ENCODE data around the gene CROCC2. TPM values are rescaled to one million over a fixed set of nuclear protein-coding genes. Genes with fewer than 3 reads are reported as not detected.

CROCC2 gene
- total and polyA plus RNA-seq, 11 donors = not detected

GRCh38 chr2:240906911-240907590, 915 bp downstream of the CROCC2 start:
- Histone ChIP-seq H3K4me1 (peaks cover 0 to 7% (median 0%) of the 10 kb centered on the region in 12 donors), H3K9me3 (no peaks in the 10 kb centered on the region), H3K36me3 (no peaks in the 10 kb centered on the region), H3K4me3 (no peak overlapping the region), H3K27me3 (no peaks in the 10 kb centered on the region), H3K27ac (no peak overlapping the region)
- intact Hi-C loops (cut with DNase I) = no loop called here
- ATAC-seq = no peak
- WGBS, 4 donors = 69 to 77% (median 71%) methylated on average over 14 to 22 of the region's 22 CpGs
- no peak for TF ChIP-seq POLR2A (IDR thresholded peaks at IDR 0.05)
- no peak for TF ChIP-seq CTCF (IDR thresholded peaks at IDR 0.05)
- peak in 1 of 5 donors; percentile 17 for DNase-seq

- Histone ChIP-seq H3K4me3 (no peak overlapping the region), H3K36me3 (no peaks in the 10 kb centered on the region), H3K27me3 (peaks cover 0 to 5% (median 0%) of the 10 kb centered on the region in 9 donors), H3K27ac (no peak overlapping the region), H3K4me1 (peaks cover 0 to 19% (median 11%) of the 10 kb centered on the region in 12 donors), H3K9me3 (no peaks in the 10 kb centered on the region)
- ATAC-seq (no peak), DNase-seq (no peak)
- WGBS, 4 donors = 71 to 81% (median 76%) methylated on average over 10 to 17 of the region's 17 CpGs
- no peak for TF ChIP-seq POLR2A (IDR thresholded peaks at IDR 0.05)
- TF ChIP-seq CTCF (IDR thresholded peaks at IDR 0.05) = no peak
- intact Hi-C loops (cut with DNase I) = no loop called here
These were observed 3.3 kb downstream of the CROCC2 start for GRCh38 chr2:240909216-240909974.

GRCh38 chr2:240911641-240912265, 5.6 kb downstream of the CROCC2 start:
- H3K27ac ChIP-seq = no peak overlapping the region
- no peaks in the 10 kb centered on the region for H3K36me3 ChIP-seq
- H3K4me1 ChIP-seq = peaks cover 3 to 37% (median 20%) of the 10 kb centered on the region in 12 donors
- DNase-seq (no peak), ATAC-seq (no peak)
- no peak overlapping the region for H3K4me3 ChIP-seq
- TF ChIP-seq CTCF (IDR thresholded peaks at IDR 0.05) (no peak), POLR2A (IDR thresholded peaks at IDR 0.05) (no peak)
- intact Hi-C loops (cut with DNase I) = loop anchor here in 3 of 10 donors (5.0 to 10.0 kb wide), 2 partner anchors 81 to 83 kb away; partner anchors contain the start of gene SNED1 (in 2 of the 3)
- peaks cover 0 to 26% (median 14%) of the 10 kb centered on the region in 9 donors for H3K27me3 ChIP-seq
- WGBS, 4 donors = 79 to 87% (median 82%) methylated on average over 19 to 20 of the region's 20 CpGs
- H3K9me3 ChIP-seq = no peaks in the 10 kb centered on the region

Data from heart left ventricle (tissue), 16 donors.